GM18861 (cell line): ENCODE measurements around the gene PHF21A.

ENCODE experiments used
- ATAC-seq: cut with Tn5 transposase; IDR thresholded peaks from one replicate; pipeline ENCODE4 v1.9.1; 2021; ENCODE audit not compliant: unreplicated experiment

PHF21A gene

GRCh38 chr11:46079662-46080061 is 41.6 kb downstream of the PHF21A start:
- no peak for ATAC-seq

DNA sequence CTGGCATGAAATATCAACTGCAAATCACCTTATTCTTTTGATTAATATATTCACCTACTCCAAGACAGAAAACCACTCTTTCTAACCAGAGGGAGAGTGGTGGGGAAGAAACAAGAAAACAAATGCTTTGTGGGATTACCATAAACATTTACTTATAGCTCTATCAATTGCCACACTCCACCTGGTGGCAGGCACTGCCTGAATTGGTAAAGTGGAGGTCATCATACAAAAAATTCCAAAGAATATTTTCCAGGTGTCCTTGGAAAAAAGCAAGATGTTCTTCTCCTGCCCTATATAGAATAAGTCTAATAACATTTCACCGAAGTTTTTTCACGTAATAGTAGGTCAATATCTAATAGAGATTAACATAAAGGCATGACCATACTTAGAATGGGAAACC is 45.3 kb downstream of the PHF21A start:
- no peak for ATAC-seq

DNA sequence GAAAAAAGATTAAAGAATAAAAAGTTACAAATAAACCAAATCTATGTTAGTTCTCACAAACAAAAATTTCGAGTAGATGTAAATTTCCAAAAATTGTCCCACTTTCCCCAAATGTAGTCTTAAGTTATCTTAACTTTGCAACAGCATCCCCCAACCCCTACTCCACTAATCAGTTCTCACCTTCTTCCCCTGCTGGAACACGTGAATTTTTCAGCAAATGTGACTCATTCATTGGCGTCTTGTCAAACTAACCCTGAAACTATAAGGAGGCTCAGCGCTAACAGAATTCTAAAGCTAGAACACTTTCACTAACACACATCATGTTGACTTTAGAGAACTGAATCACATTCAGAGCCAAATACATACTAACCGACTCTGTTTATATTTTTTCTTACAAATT is 46.1 kb downstream of the PHF21A start:
- ATAC-seq: no peak

DNA sequence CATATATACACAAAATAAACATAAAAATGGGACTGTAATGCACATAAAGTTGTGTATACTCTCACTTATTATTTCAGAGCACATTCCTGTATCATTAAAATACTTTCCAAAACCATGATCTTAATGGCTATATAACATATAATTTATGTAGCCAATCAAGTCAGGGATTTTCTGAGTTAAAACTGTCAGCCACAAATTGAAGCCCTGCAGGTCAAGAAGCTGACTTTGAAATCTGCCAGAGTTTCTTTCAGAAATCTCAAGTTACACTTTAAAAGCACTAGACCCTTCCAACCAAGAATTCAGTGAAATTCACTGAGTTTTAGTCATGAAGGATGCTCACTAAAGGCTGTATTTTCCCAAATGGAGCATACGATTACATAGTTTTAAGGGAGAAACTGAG is 47.6 kb downstream of the PHF21A start:
- ATAC-seq: no peak

DNA sequence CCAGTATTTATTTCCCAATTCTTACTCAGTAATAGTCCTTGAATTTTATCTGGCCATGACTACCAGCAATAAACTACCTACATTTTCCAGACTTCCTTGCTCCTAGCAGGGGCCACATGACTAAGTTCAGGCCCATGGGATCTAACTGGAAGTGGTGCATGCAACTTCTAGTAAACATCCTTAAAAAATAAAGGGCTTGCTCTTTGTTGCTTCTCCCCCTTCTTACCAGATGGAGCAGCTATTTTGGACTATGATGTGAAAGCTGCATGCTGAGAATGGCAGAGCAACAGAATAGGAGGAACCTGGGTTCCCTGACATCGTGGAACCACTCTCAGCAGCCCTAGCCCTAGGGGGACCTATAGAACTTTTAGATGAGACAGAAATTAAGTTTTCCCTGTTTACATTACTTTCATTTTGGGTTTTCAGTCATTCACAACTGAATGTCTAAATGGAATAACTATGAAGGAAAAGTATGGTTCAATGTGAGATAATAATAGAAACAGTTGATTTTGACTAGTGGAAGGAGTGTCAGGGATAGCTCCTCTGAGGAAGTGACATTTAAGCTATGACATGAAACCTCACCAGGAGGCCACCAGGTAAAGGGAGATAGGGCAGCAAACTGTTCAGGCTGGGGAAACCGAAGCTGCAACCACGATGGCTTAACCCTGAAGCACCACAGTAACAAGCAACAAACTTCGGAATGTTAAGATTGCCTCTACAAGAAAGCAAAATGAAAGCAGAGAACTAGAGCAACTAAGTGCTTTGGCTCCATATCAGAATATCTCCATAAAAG is 48.9 kb downstream of the PHF21A start:
- ATAC-seq: no peak

GRCh38 chr11:46071091-46071490 is 50.2 kb downstream of the PHF21A start:
- no peak for ATAC-seq

- ATAC-seq: no peak
These were observed 51.7 kb downstream of the PHF21A start for GRCh38 chr11:46069595-46069994.

DNA sequence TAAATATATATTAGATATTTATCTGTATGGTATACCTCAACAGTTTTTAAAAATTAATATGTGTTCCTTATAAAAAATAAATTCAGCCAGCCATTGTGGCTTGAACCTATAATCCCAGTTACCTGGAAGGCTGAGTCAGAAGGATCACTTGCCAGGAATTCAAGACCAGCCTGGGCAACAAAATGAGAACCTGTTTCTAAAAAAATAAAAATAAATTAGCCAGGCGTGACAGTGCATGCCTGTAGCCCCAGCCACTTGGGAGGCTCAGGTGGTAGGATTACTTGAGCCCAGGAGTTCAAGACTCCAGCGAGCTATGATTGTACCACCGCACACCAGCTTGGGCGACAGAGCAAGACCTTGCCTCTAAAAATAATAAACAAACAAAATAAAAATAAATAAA is 54.9 kb downstream of the PHF21A start:
- no peak for ATAC-seq

GRCh38 chr11:46065681-46066080 is 55.6 kb downstream of the PHF21A start:
- no peak for ATAC-seq

GRCh38 chr11:46064221-46064620 is 57.0 kb downstream of the PHF21A start:
- no peak for ATAC-seq

- no peak for ATAC-seq
These were observed 58.1 kb downstream of the PHF21A start for GRCh38 chr11:46063138-46063537.

DNA sequence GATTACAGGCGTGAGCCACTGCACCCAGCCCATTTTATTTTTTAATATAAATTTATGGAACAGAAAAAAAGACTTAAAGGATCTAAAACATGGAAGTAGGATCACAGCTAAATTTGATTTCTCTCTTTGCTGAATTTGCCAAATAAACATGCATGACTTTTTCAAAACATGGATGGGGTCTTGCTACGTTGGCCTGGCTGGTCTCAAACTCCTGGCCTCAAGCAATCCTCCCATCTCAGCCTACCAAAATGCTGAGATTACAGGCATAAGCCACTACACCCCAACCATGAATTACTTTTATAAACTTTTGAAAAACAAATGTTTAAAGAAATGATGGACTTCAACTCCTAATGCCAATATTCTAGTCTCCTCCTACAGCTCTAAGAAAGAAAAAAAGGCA is 61.2 kb downstream of the PHF21A start:
- ATAC-seq: no peak

GRCh38 chr11:46057489-46057888 is 63.8 kb downstream of the PHF21A start:
- ATAC-seq: no peak

- no peak for ATAC-seq
These were observed 65.9 kb downstream of the PHF21A start for GRCh38 chr11:46055371-46055770.

DNA sequence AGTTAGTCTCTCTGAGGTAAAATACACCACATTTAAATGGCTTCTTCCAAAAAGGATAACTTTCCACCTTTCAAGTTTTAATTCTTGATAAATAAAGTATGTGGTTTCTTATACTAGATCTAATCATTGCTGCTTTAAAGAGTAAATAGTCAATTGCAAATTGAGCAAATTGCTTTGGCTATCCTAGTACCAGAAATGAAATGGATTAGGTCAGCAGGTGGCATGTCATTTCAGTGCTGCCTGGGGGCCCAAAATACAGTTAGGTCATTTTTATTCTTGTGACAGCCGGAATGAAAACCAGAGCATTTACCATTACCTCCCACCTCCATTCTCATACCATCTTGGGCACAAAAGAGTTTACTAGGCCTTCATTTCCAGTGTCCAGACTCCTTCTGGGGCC is 70.2 kb downstream of the PHF21A start:
- ATAC-seq: no peak

DNA sequence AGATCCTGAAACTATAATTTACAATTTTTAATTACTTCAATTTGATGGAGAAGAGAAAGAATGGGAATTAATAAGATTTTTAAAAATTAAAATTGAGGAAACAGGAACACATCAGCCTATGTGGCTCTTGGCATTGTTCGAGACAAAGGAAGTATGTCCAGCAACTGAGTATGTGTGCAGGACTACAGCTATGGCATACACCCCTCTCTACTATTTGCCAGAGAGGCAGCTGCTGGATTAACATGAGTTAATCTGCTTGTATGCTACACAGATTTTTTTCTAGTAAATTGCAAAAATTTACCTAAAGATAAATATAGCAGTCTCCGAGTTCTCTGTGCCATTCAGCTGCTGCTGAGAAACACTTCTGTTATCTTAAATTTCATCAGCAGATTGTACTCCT is 70.6 kb downstream of the PHF21A start:
- ATAC-seq: no peak

DNA sequence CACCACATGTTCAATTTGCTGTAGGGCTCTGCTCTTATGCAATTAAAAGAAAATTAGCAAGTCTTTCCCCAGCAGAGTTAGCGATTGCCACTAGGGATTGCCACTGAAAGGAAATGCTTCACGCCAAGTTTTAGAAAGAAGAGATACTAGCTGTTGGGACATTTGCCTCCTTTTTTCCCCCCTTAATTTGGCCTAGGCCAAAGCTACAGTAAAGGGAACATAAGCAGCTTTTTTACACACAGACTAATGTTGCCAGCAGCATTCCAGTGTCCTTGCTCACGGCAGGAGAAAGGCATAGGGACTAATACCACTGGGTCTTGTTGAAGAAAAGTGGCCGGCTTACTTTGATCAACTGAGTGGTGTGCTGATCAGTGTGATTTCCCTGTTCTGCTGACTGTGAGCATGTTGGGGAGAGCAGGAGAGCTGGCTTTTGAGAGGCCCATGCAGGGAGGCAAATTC is 71.2 kb downstream of the PHF21A start:
- ATAC-seq: no peak

DNA sequence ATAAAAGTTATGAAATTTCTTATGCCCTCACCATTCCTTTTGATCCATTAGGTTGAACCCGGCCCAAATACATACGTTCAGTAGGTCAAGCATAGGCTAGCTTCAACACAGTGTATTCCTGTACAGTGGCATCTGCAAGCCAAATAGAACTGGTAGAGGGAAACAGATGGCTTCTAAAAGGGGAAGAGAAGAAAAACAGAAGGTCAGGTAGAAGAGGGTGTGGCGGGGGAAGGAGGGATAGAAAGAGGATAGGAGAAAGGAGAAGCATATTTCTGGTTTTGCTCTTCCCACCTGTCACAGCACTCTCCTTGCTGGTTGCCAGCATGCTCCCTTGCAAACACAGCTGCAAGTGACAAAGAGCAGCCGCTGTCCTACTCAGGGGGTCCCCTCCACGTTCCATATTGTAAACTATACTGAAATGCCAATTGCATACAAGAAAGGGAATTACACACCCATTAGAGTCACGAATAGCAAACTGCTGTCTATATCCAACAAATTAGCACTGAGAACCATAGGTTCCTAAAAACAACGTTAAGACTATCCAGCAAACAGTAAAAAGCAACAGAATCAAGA is 71.8 kb downstream of the PHF21A start:
- ATAC-seq: no peak

GRCh38 chr11:46048198-46048597 is 73.1 kb downstream of the PHF21A start:
- ATAC-seq: no peak

- no peak for ATAC-seq
These were observed 73.7 kb downstream of the PHF21A start for GRCh38 chr11:46047520-46047919.

DNA sequence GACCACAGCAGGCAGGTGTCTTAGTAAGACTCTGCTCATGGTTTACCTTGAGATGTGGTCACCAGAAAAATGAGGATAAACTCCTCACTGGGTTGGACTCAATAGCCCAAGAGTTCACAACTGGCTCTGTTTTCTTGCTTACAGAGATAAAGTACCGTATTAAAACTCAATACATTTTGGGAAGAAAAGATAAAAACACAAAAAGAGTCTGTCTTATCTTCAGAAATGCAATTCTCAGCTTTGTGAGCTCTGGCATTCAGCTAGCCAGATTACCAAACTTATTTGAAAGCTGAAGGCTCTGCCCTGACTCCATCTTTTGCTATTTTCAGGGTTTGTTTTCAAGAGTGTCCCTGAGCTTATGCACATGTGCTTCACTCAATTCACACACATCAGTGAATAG is 75.4 kb downstream of the PHF21A start:
- ATAC-seq: no peak

GRCh38 chr11:46044601-46045000 is 76.7 kb downstream of the PHF21A start:
- ATAC-seq: no peak

- ATAC-seq: no peak
These were observed 81.3 kb downstream of the PHF21A start for GRCh38 chr11:46039990-46040389.
